ENCODE measurements around the gene CCDC142. TPM values are rescaled to one million over a fixed set of nuclear protein-coding genes. Genes with fewer than 3 reads are reported as not detected.

Gene CCDC142
- total RNA-seq, 2 donors from 2014 or later: 28.0 to 28.3 TPM

GRCh38 chr2:74497777-74498499 lies 15.1 kb upstream of the CCDC142 start:
- intact Hi-C loops (cut with DNase I): no loop called here
- no peak for TF ChIP-seq POLR2AphosphoS5 (IDR thresholded peaks at IDR 0.05)
- TF ChIP-seq CTCF (IDR thresholded peaks at IDR 0.05): no peak
- no peak for TF ChIP-seq POLR2A (IDR thresholded peaks at IDR 0.05)
- Histone ChIP-seq H3K9me3 (no peaks in the 10 kb centered on the region), H3K27ac (no peak overlapping the region), H3K27me3 (replicated peaks; ENCODE audit: insufficient read depth) (peaks cover 18% of the 10 kb centered on the region), H3K4me3 (peak overlapping the region; percentile 3 to 16), H3K36me3 (peaks cover 3 to 5% of the 10 kb centered on the region in 2 donors), H3K4me1 (replicated peaks) (no peaks in the 10 kb centered on the region)
- 4% methylated on average over 53 of the region's 61 CpGs for WGBS
- DNase-seq (ENCODE audit: low spot score): no peak

GRCh38 chr2:74496997-74497776 lies 14.4 kb upstream of the CCDC142 start:
- no peaks in the 10 kb centered on the region for H3K4me1 ChIP-seq (replicated peaks)
- TF ChIP-seq POLR2AphosphoS5 (IDR thresholded peaks at IDR 0.05) (no peak), CTCF (IDR thresholded peaks at IDR 0.05) (no peak), POLR2A (IDR thresholded peaks at IDR 0.05) (no peak)
- 58% methylated on average over 19 of the region's 19 CpGs for WGBS
- H3K9me3 ChIP-seq: no peaks in the 10 kb centered on the region
- no peak overlapping the region for H3K4me3 ChIP-seq
- H3K27ac ChIP-seq: no peak overlapping the region
- DNase-seq (ENCODE audit: low spot score): no peak
- H3K27me3 ChIP-seq (replicated peaks; ENCODE audit: insufficient read depth): peaks cover 16% of the 10 kb centered on the region
- peaks cover 8 to 9% of the 10 kb centered on the region in 2 donors for H3K36me3 ChIP-seq
- intact Hi-C loops (cut with DNase I): no loop called here

DNA sequence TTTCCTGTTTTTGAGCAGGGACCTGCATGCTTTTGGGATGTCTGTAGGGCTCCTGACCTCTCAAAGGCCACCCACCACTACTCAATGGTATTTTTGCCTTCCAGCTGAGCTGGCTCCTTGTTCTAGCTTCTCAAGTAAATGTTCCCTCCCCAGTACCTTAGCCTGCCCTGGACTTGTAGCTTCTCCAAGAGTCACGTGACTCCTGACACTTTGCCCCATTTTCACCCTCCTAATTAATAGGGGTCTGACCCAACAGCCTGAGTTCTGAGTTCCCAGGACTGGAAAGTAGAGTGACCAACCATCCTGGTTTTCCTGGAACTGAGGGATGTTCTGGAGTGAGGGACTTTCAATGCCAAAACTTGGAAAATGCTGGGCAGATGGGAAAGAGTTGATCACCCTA lies 12.6 kb upstream of the CCDC142 start:
- TF ChIP-seq CTCF (IDR thresholded peaks at IDR 0.05) (no peak), POLR2A (IDR thresholded peaks at IDR 0.05) (no peak), POLR2AphosphoS5 (IDR thresholded peaks at IDR 0.05) (no peak)

DNA sequence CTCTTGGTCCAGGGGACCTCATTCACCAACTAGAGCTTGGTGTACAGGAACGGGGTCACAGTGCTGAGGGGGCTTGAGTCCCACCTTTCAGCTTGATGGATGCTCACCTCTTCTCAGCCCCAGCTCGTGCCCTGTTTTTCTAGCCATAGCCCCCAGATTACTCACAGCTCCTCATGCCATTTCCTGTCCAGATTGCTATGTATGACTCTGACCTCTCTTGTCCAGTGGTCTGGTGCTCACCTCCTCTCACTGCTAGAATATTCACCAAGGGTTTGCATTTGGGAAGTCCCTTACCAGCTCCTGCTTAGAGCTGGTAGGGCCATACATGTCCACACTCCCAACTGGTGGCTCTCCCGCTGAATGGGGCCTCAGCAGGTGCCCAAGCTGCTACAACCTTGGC lies 10.7 kb upstream of the CCDC142 start:
- Histone ChIP-seq H3K27me3 (replicated peaks; ENCODE audit: insufficient read depth) (peaks cover 5% of the 10 kb centered on the region), H3K9me3 (no peaks in the 10 kb centered on the region), H3K36me3 (peaks cover 17 to 24% of the 10 kb centered on the region in 2 donors), H3K4me1 (replicated peaks) (no peaks in the 10 kb centered on the region), H3K4me3 (no peak overlapping the region), H3K27ac (no peak overlapping the region)
- DNase-seq (ENCODE audit: low spot score): no peak
- intact Hi-C loops (cut with DNase I): no loop called here
- 92% methylated on average over 3 of the region's 3 CpGs for WGBS
- no peak for TF ChIP-seq POLR2AphosphoS5 (IDR thresholded peaks at IDR 0.05)
- TF ChIP-seq CTCF (IDR thresholded peaks at IDR 0.05): no peak
- TF ChIP-seq POLR2A (IDR thresholded peaks at IDR 0.05): no peak

More for the DNA sequence above, 12.6 kb upstream of the CCDC142 start:
- H3K36me3 ChIP-seq: peaks cover 17 to 24% of the 10 kb centered on the region in 2 donors
- no peak for DNase-seq (ENCODE audit: low spot score)
- intact Hi-C loops (cut with DNase I): no loop called here
- no peaks in the 10 kb centered on the region for H3K4me1 ChIP-seq (replicated peaks)
- H3K4me3 ChIP-seq: no peak overlapping the region
- H3K9me3 ChIP-seq: no peaks in the 10 kb centered on the region
- H3K27me3 ChIP-seq (replicated peaks; ENCODE audit: insufficient read depth): peaks cover 16% of the 10 kb centered on the region
- WGBS: 100% methylated on average over 1 of the region's 1 CpG
- H3K27ac ChIP-seq: no peak overlapping the region

All from prostate gland (tissue), 2 donors.